Spinal cord (tissue), 10 donors: ENCODE results near the gene MRPL28. TPM values are rescaled to one million over a fixed set of nuclear protein-coding genes. Genes with fewer than 3 reads are reported as not detected.

Experiments used
- DNase-seq, 6 donors: peaks; one replicate each; pipeline versions ENCODE4 v3.0.0 to v3.0.0-alpha.2; 2013 to 2015; ENCODE audit warnings: low spot score in 6 of 6, low read depth in 4 of 6
- H3K27ac ChIP-seq: one replicate; pipeline ENCODE4 v1.5.1; 2013; ENCODE audit warnings: low read depth, low read length, control low read depth
- H3K27me3 ChIP-seq: one replicate; pipeline ENCODE4 v1.6.1; 2013; ENCODE audit warnings: low read length; ENCODE audit not compliant: control insufficient read depth, insufficient read depth
- H3K36me3 ChIP-seq: one replicate; pipeline ENCODE4 v1.6.1; 2013; ENCODE audit warnings: low read length; ENCODE audit not compliant: control insufficient read depth, insufficient read depth
- H3K4me1 ChIP-seq: one replicate; pipeline ENCODE4 v1.6.1; 2013; ENCODE audit warnings: low read length; ENCODE audit not compliant: control insufficient read depth, insufficient read depth
- H3K4me3 ChIP-seq: one replicate; pipeline ENCODE4 v1.5.1; 2013; ENCODE audit warnings: low read depth, low read length, control low read depth
- H3K9me3 ChIP-seq: one replicate; pipeline ENCODE4 v1.6.1; 2013; ENCODE audit warnings: low read length; ENCODE audit not compliant: control insufficient read depth, insufficient read depth
- WGBS: methylation state at CpG from one replicate; pipeline ENCODE4 v1.1.5; 2013; ENCODE audit warnings: missing lambda C conversion rate; ENCODE audit not compliant: insufficient coverage; 5-methylcytosine and 5-hydroxymethylcytosine counted together
- polyA plus RNA-seq, 2 donors: library from polyadenylated mRNA; unstranded; fragments of 120-200 nt; gene quantifications; one replicate each; pipeline ENCODE4 v1.2.1, GENCODE V29; 2013; ENCODE audit not compliant: insufficient read length in 2 of 2
- total RNA-seq, 2 donors: library from RNA; depleted of rRNA in 1 of 2; stranded (reverse); fragments of 120-200 nt in 1 of 2; fragments of >200 nt in 1 of 2; gene quantifications; one replicate each; pipeline versions ENCODE4 v1.2.3 to v1.2.4, GENCODE V29; 2013 to 2014
- donor health status: healthy.

MRPL28 gene
- total and polyA plus RNA-seq, 4 donors, result 43.4 to 114 (median 93.1) TPM

GRCh38 chr16:375212-375611 lies 4.9 kb upstream of the MRPL28 start:
- peaks cover 90% of the 10 kb centered on the region for H3K36me3 ChIP-seq

GRCh38 chr16:374616-374926 lies 4.2 kb upstream of the MRPL28 start:
- DNase-seq, result no peak
- no peaks in the 10 kb centered on the region for H3K27me3 ChIP-seq
- peaks cover 25% of the 10 kb centered on the region for H3K4me1 ChIP-seq
- H3K9me3 ChIP-seq, result no peaks in the 10 kb centered on the region
- 93% methylated on average over 9 of the region's 9 CpGs for WGBS
- H3K36me3 ChIP-seq, result peaks cover 87% of the 10 kb centered on the region
- no peak overlapping the region for H3K4me3 ChIP-seq
- no peak overlapping the region for H3K27ac ChIP-seq

More at GRCh38 chr16:375212-375611, 4.9 kb upstream of the MRPL28 start:
- no peak for DNase-seq
- Histone ChIP-seq H3K4me1 (peaks cover 26% of the 10 kb centered on the region), H3K27me3 (no peaks in the 10 kb centered on the region), H3K4me3 (no peak overlapping the region), H3K27ac (no peak overlapping the region), H3K9me3 (no peaks in the 10 kb centered on the region)
- 97% methylated on average over 22 of the region's 23 CpGs for WGBS

- Histone ChIP-seq H3K27me3 (no peaks in the 10 kb centered on the region), H3K9me3 (no peaks in the 10 kb centered on the region), H3K4me3 (no peak overlapping the region), H3K36me3 (peaks cover 87% of the 10 kb centered on the region), H3K4me1 (peaks cover 25% of the 10 kb centered on the region), H3K27ac (no peak overlapping the region)
- 94% methylated on average over 39 of the region's 44 CpGs for WGBS
- no peak for DNase-seq
These were observed 3.7 kb upstream of the MRPL28 start for GRCh38 chr16:373848-374615.

- Histone ChIP-seq H3K9me3 (no peaks in the 10 kb centered on the region), H3K4me3 (no peak overlapping the region), H3K36me3 (peaks cover 91% of the 10 kb centered on the region), H3K27me3 (no peaks in the 10 kb centered on the region), H3K27ac (no peak overlapping the region), H3K4me1 (peaks cover 19% of the 10 kb centered on the region)
- no peak for DNase-seq
- 91% methylated on average over 5 of the region's 5 CpGs for WGBS
These were observed 2.8 kb upstream of the MRPL28 start for GRCh38 chr16:373020-373598.

- 85% methylated on average over 19 of the region's 19 CpGs for WGBS
- DNase-seq, result no peak
- H3K27me3 ChIP-seq, result no peaks in the 10 kb centered on the region
- H3K27ac ChIP-seq, result no peak overlapping the region
- no peaks in the 10 kb centered on the region for H3K9me3 ChIP-seq
- H3K4me3 ChIP-seq, result no peak overlapping the region
- H3K36me3 ChIP-seq, result peaks cover 92% of the 10 kb centered on the region
- H3K4me1 ChIP-seq, result peaks cover 19% of the 10 kb centered on the region
These were observed 2.1 kb upstream of the MRPL28 start for GRCh38 chr16:372302-372983.

GRCh38 chr16:371515-372301 lies 1.4 kb upstream of the MRPL28 start:
- H3K4me1 ChIP-seq, result peaks cover 19% of the 10 kb centered on the region
- H3K36me3 ChIP-seq, result peaks cover 92% of the 10 kb centered on the region
- WGBS, result 94% methylated on average over 31 of the region's 31 CpGs
- H3K27me3 ChIP-seq, result no peaks in the 10 kb centered on the region
- H3K9me3 ChIP-seq, result no peaks in the 10 kb centered on the region
- no peak overlapping the region for H3K27ac ChIP-seq
- H3K4me3 ChIP-seq, result no peak overlapping the region
- DNase-seq, result no peak

- H3K27ac ChIP-seq, result peak overlapping the region; percentile 27
- H3K4me3 ChIP-seq, result peak overlapping the region; percentile 16
- H3K27me3 ChIP-seq, result no peaks in the 10 kb centered on the region
- H3K36me3 ChIP-seq, result peaks cover 92% of the 10 kb centered on the region
- peaks cover 19% of the 10 kb centered on the region for H3K4me1 ChIP-seq
- 67% methylated on average over 7 of the region's 10 CpGs for WGBS
- no peak for DNase-seq
- H3K9me3 ChIP-seq, result no peaks in the 10 kb centered on the region
These were observed 709 bp upstream of the MRPL28 start for GRCh38 chr16:370979-371514.

- H3K9me3 ChIP-seq, result no peaks in the 10 kb centered on the region
- H3K27me3 ChIP-seq, result no peaks in the 10 kb centered on the region
- H3K4me3 ChIP-seq, result peak overlapping the region; percentile 36
- peaks cover 83% of the 10 kb centered on the region for H3K36me3 ChIP-seq
- no peak overlapping the region for H3K27ac ChIP-seq
- no peak for DNase-seq
- WGBS, result 19% methylated on average over 26 of the region's 44 CpGs
- peaks cover 19% of the 10 kb centered on the region for H3K4me1 ChIP-seq
These were observed 387 bp downstream of the MRPL28 start for GRCh38 chr16:369866-370436.

- 86% methylated on average over 20 of the region's 20 CpGs for WGBS
- Histone ChIP-seq H3K36me3 (peaks cover 78% of the 10 kb centered on the region), H3K27ac (no peak overlapping the region), H3K9me3 (no peaks in the 10 kb centered on the region), H3K4me3 (peak overlapping the region; percentile 36), H3K27me3 (no peaks in the 10 kb centered on the region), H3K4me1 (peaks cover 19% of the 10 kb centered on the region)
- DNase-seq, result no peak
These were observed 968 bp downstream of the MRPL28 start for GRCh38 chr16:369275-369865.
